ENCODE results near the gene CATSPER4.

Gene CATSPER4

DNA sequence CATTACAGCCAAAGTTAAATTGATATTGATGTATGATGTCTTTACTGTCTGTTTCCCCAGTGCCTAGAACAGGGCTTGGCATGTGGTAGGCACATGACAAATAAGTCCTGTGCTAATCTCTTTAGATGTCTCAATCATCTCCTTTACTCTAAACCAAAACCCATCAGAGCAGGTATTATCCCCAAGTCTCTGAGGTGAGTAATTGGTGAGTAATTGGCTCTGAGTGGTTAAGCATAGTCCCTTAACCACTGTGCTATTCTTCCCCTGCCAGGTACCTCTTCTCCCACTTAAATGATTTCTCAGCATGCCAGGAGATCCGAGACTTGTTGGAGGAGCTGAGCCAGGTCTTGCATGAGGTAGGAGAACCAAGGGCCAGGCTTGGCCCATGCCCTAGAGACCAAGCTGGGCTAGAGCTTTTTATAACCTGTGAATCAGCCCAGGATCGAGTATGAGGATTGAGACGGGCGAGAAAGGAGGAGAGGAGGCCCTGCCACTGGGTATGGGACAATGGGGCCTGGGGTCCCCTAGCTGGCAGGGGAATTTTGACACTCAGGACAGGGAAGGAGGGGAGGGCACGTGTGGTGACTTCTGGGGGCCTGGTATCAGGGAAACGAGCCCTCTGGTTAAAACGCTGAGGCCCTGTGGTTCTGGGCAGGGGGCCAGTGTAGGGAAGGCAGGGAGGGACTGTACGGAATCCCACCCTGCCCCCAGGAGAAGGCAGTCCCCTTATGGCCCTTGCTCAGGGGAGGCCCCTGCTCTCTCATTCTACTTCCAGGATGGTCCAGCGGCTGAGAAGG lies 8.6 kb upstream of the CATSPER4 start:
- Histone ChIP-seq H3K27me3 (replicated peaks; ENCODE audit: insufficient read depth, low read length) (no peaks in the 10 kb centered on the region), H3K9me3 (replicated peaks; ENCODE audit: insufficient read depth, low read length) (no peaks in the 10 kb centered on the region), H3K4me3 (ENCODE audit: low read length) (no peak overlapping the region), H3K9ac (ENCODE audit: low read length) (no peak overlapping the region), H3K9me2 (replicated peaks; ENCODE audit: insufficient read depth, low read length) (no peaks in the 10 kb centered on the region), H4K20me1 (ENCODE audit: insufficient read depth, low read length) (no peaks in the 10 kb centered on the region), H3K4me2 (ENCODE audit: low read depth, low read length) (no peak overlapping the region), H3K36me3 (replicated peaks; ENCODE audit: insufficient read depth, low read length) (no peaks in the 10 kb centered on the region), H3K4me1 (ENCODE audit: low read length) (peaks cover 14% of the 10 kb centered on the region), H2AFZ (ENCODE audit: low read length) (no peak overlapping the region), H3K27ac (ENCODE audit: low read length) (no peak overlapping the region), H3F3A (ENCODE audit: insufficient read depth, low read length) (no peaks in the 10 kb centered on the region), H3K79me2 (ENCODE audit: low read length) (peaks cover 10% of the 10 kb centered on the region)
- no peak for DNase-seq
- TF ChIP-seq EZH2 (optimal IDR thresholded peaks at IDR 0.05; ENCODE audit: low read depth, low read length) = no peak

- H3K27ac ChIP-seq (ENCODE audit: low read length) = no peak overlapping the region
- H3K4me3 ChIP-seq (ENCODE audit: low read length) = no peak overlapping the region
- H3K9me3 ChIP-seq (replicated peaks; ENCODE audit: insufficient read depth, low read length) = no peaks in the 10 kb centered on the region
- H2AFZ ChIP-seq (ENCODE audit: low read length) = no peak overlapping the region
- H3K4me2 ChIP-seq (ENCODE audit: low read depth, low read length) = no peak overlapping the region
- H3K79me2 ChIP-seq (ENCODE audit: low read length) = peaks cover 10% of the 10 kb centered on the region
- H3K36me3 ChIP-seq (replicated peaks; ENCODE audit: insufficient read depth, low read length) = no peaks in the 10 kb centered on the region
- H3K9ac ChIP-seq (ENCODE audit: low read length) = no peak overlapping the region
- no peak for DNase-seq
- TF ChIP-seq EZH2 (optimal IDR thresholded peaks at IDR 0.05; ENCODE audit: low read depth, low read length) = no peak
- TF ChIP-seq EZH2phosphoT487 (IDR thresholded peaks at IDR 0.05; ENCODE audit: low read length) = no peak
- TF ChIP-seq, protein P1, sequence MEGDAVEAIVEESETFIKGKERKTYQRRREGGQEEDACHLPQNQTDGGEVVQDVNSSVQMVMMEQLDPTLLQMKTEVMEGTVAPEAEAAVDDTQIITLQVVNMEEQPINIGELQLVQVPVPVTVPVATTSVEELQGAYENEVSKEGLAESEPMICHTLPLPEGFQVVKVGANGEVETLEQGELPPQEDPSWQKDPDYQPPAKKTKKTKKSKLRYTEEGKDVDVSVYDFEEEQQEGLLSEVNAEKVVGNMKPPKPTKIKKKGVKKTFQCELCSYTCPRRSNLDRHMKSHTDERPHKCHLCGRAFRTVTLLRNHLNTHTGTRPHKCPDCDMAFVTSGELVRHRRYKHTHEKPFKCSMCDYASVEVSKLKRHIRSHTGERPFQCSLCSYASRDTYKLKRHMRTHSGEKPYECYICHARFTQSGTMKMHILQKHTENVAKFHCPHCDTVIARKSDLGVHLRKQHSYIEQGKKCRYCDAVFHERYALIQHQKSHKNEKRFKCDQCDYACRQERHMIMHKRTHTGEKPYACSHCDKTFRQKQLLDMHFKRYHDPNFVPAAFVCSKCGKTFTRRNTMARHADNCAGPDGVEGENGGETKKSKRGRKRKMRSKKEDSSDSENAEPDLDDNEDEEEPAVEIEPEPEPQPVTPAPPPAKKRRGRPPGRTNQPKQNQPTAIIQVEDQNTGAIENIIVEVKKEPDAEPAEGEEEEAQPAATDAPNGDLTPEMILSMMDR (IDR thresholded peaks at IDR 0.05; ENCODE audit: low read length) = no peak
- no peaks in the 10 kb centered on the region for H3K27me3 ChIP-seq (replicated peaks; ENCODE audit: insufficient read depth, low read length)
- no peaks in the 10 kb centered on the region for H4K20me1 ChIP-seq (ENCODE audit: insufficient read depth, low read length)
- H3F3A ChIP-seq (ENCODE audit: insufficient read depth, low read length) = no peaks in the 10 kb centered on the region
- H3K4me1 ChIP-seq (ENCODE audit: low read length) = peaks cover 14% of the 10 kb centered on the region
- no peaks in the 10 kb centered on the region for H3K9me2 ChIP-seq (replicated peaks; ENCODE audit: insufficient read depth, low read length)
These were observed 8.1 kb upstream of the CATSPER4 start for GRCh38 chr1:26182383-26182696.

GRCh38 chr1:26184086-26184485 lies 6.3 kb upstream of the CATSPER4 start:
- Histone ChIP-seq H3K27me3 (replicated peaks; ENCODE audit: insufficient read depth, low read length) (no peaks in the 10 kb centered on the region), H3K4me2 (ENCODE audit: low read depth, low read length) (no peak overlapping the region), H3K27ac (ENCODE audit: low read length) (no peak overlapping the region), H4K20me1 (ENCODE audit: insufficient read depth, low read length) (no peaks in the 10 kb centered on the region), H3K4me1 (ENCODE audit: low read length) (peaks cover 14% of the 10 kb centered on the region), H3K4me3 (ENCODE audit: low read length) (no peak overlapping the region), H3K9ac (ENCODE audit: low read length) (no peak overlapping the region), H3K36me3 (replicated peaks; ENCODE audit: insufficient read depth, low read length) (no peaks in the 10 kb centered on the region), H2AFZ (ENCODE audit: low read length) (no peak overlapping the region), H3K9me2 (replicated peaks; ENCODE audit: insufficient read depth, low read length) (no peaks in the 10 kb centered on the region), H3K79me2 (ENCODE audit: low read length) (no peaks in the 10 kb centered on the region), H3F3A (ENCODE audit: insufficient read depth, low read length) (no peaks in the 10 kb centered on the region), H3K9me3 (replicated peaks; ENCODE audit: insufficient read depth, low read length) (no peaks in the 10 kb centered on the region)
- no peak for TF ChIP-seq EZH2 (optimal IDR thresholded peaks at IDR 0.05; ENCODE audit: low read depth, low read length)
- TF ChIP-seq EZH2phosphoT487 (IDR thresholded peaks at IDR 0.05; ENCODE audit: low read length) = no peak
- TF ChIP-seq, protein P1 (IDR thresholded peaks at IDR 0.05; ENCODE audit: low read length) = no peak
- DNase-seq = no peak

DNA sequence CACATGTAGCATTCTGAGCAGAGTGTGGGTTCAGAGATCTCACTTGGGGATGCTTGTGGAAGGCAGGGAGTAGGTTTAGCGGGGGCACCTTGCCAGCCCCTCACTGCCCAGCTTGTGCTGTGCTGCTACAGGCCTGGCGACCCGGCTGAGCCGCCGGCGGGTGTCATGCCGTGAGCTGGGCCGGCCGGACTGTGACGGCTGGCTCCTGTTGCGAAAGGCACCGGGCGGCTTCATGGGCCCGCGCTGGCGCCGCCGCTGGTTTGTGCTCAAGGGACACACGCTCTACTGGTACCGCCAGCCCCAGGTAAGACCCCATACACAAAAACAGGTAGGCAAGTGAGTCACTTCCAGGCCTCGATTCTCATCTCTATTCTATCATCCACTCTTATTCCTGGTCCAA lies 5.5 kb upstream of the CATSPER4 start:
- H3K9me2 ChIP-seq (replicated peaks; ENCODE audit: insufficient read depth, low read length) = no peaks in the 10 kb centered on the region
- no peaks in the 10 kb centered on the region for H3K36me3 ChIP-seq (replicated peaks; ENCODE audit: insufficient read depth, low read length)
- no peaks in the 10 kb centered on the region for H3K79me2 ChIP-seq (ENCODE audit: low read length)
- H3F3A ChIP-seq (ENCODE audit: insufficient read depth, low read length) = no peaks in the 10 kb centered on the region
- no peak for DNase-seq
- no peak for TF ChIP-seq EZH2phosphoT487 (IDR thresholded peaks at IDR 0.05; ENCODE audit: low read length)
- TF ChIP-seq, protein P1 (IDR thresholded peaks at IDR 0.05; ENCODE audit: low read length) = no peak
- TF ChIP-seq EZH2 (optimal IDR thresholded peaks at IDR 0.05; ENCODE audit: low read depth, low read length) = no peak
- no peak overlapping the region for H3K4me3 ChIP-seq (ENCODE audit: low read length)
- H2AFZ ChIP-seq (ENCODE audit: low read length) = no peak overlapping the region
- no peak overlapping the region for H3K4me2 ChIP-seq (ENCODE audit: low read depth, low read length)
- no peak overlapping the region for H3K27ac ChIP-seq (ENCODE audit: low read length)
- H3K27me3 ChIP-seq (replicated peaks; ENCODE audit: insufficient read depth, low read length) = no peaks in the 10 kb centered on the region
- no peaks in the 10 kb centered on the region for H3K9me3 ChIP-seq (replicated peaks; ENCODE audit: insufficient read depth, low read length)
- no peaks in the 10 kb centered on the region for H4K20me1 ChIP-seq (ENCODE audit: insufficient read depth, low read length)
- no peak overlapping the region for H3K9ac ChIP-seq (ENCODE audit: low read length)
- peaks cover 8% of the 10 kb centered on the region for H3K4me1 ChIP-seq (ENCODE audit: low read length)
